ENCODE measurements around the gene MIDN. TPM values are rescaled to one million over a fixed set of nuclear protein-coding genes. Genes with fewer than 3 reads are reported as not detected.
A peak's percentile ranks its signal among the peaks of the same experiment; 100 is the strongest.

The MIDN gene
- total and polyA plus RNA-seq, 4 donors, result 39.7 to 185 (median 58.7) TPM

DNA sequence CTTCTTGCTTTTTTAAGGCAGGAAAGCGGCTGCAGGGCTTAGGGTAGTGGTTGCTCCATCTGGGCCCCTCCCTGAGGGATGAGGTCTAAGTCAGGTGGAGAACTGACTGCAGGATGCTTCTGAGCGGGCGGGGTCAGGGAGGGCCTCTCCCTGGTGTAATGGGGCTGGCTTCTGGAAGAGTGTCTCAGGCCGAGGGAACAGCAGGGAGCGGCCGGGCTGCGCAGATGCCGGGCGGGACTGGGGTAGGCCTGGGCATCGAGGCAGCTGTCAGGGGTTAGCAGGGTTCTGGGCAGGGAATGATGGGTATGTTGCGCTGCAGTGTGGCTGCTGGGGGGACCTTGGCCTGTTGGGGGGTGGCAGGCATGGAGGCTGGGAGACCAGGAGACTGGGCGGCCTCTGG lies 29.7 kb downstream of the MIDN start:
- H3K9ac ChIP-seq (ENCODE audit: insufficient read depth in 1 of 2, low read length in 2 of 2), result no peak overlapping the region
- ATAC-seq (ENCODE audit: insufficient read depth, low FRiP score) (no peak), DNase-seq (no peak)
- peaks cover 7 to 31% (median 16%) of the 10 kb centered on the region in 4 donors for H3K36me3 ChIP-seq (ENCODE audit: control insufficient read depth in 4 of 4, insufficient read depth in 4 of 4, low read length in 4 of 4)
- no peak overlapping the region for H3K27ac ChIP-seq (ENCODE audit: low read depth in 1 of 2, low read length in 1 of 2)
- H3K9me3 ChIP-seq (ENCODE audit: control insufficient read depth in 4 of 4, insufficient read depth in 3 of 4, low read length in 3 of 4), result no peaks in the 10 kb centered on the region
- no peak overlapping the region for H3K4me3 ChIP-seq
- WGBS, 2 donors, result 92 to 95% methylated on average over 12 of the region's 12 CpGs
- peaks cover 0 to 24% (median 12%) of the 10 kb centered on the region in 5 donors for H3K4me1 ChIP-seq (ENCODE audit: control insufficient read depth in 5 of 5, insufficient read depth in 5 of 5, low read length in 5 of 5)
- no peaks in the 10 kb centered on the region for H3K27me3 ChIP-seq (ENCODE audit: control insufficient read depth in 3 of 3, insufficient read depth in 3 of 3, low read length in 2 of 3)
- TF ChIP-seq, protein P1, sequence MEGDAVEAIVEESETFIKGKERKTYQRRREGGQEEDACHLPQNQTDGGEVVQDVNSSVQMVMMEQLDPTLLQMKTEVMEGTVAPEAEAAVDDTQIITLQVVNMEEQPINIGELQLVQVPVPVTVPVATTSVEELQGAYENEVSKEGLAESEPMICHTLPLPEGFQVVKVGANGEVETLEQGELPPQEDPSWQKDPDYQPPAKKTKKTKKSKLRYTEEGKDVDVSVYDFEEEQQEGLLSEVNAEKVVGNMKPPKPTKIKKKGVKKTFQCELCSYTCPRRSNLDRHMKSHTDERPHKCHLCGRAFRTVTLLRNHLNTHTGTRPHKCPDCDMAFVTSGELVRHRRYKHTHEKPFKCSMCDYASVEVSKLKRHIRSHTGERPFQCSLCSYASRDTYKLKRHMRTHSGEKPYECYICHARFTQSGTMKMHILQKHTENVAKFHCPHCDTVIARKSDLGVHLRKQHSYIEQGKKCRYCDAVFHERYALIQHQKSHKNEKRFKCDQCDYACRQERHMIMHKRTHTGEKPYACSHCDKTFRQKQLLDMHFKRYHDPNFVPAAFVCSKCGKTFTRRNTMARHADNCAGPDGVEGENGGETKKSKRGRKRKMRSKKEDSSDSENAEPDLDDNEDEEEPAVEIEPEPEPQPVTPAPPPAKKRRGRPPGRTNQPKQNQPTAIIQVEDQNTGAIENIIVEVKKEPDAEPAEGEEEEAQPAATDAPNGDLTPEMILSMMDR (IDR thresholded peaks at IDR 0.05; ENCODE audit: control extremely low read depth, extremely low read depth), result no peak

DNA sequence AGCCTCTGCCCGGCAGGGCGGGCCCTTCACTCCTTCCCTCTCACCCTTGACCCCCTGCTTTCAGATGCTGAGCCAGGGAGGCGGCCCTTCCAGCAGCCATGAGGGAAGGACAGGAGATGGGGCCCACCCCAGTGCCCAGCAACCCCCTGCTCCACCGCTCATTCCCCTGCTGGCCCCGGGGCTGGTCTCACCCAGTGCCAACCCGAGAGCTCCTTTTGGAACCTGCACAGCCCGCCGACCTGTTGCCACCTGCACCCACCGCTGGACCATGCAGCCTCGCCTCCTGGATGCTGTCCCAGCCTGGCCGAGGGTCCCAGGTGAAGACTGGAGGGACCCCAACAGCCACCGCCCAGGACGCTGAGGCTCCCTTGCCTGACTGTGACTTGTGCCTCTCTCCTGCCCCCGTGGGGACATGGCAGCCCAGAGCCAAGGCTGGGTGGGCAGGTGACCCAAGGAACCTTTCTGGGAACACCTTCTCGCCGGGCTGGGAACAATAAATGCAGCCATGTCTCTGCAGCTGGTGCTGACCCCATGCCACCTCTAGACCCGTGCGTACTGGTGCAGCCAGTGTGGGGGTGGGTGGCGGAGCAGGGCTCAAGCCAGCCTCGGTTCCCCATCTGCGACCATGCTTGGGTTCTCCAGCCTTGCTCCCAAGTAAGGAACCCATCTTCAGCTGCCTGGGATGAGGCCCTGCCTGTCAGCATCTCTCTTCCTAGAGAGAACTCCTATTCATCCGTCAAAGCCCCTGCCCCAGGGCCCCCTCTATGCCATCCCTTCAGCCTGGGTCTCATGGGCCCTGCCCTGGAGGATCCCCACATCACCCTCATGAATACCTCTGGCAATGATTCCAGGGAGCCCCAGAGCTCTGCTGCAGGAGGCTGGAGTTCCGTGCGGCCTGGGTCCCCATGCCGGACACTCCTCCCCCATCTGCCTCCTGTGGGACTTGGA lies 30.6 kb downstream of the MIDN start:
- TF ChIP-seq, protein P1 (IDR thresholded peaks at IDR 0.05; ENCODE audit: control extremely low read depth, extremely low read depth), result no peak
- Histone ChIP-seq H3K9ac (ENCODE audit: insufficient read depth in 1 of 2, low read length in 2 of 2) (no peak overlapping the region), H3K4me3 (no peak overlapping the region), H3K36me3 (ENCODE audit: control insufficient read depth in 4 of 4, insufficient read depth in 4 of 4, low read length in 4 of 4) (peaks cover 2 to 22% (median 8%) of the 10 kb centered on the region in 4 donors), H3K9me3 (ENCODE audit: control insufficient read depth in 4 of 4, insufficient read depth in 3 of 4, low read length in 3 of 4) (no peaks in the 10 kb centered on the region), H3K4me1 (ENCODE audit: control insufficient read depth in 5 of 5, insufficient read depth in 5 of 5, low read length in 5 of 5) (peaks cover 0 to 24% (median 10%) of the 10 kb centered on the region in 5 donors), H3K27ac (ENCODE audit: low read depth in 1 of 2, low read length in 1 of 2) (no peak overlapping the region), H3K27me3 (ENCODE audit: control insufficient read depth in 3 of 3, insufficient read depth in 3 of 3, low read length in 2 of 3) (no peaks in the 10 kb centered on the region)
- DNase-seq (no peak), ATAC-seq (ENCODE audit: insufficient read depth, low FRiP score) (no peak)
- 90 to 95% methylated on average over 25 of the region's 25 CpGs for WGBS, 2 donors

DNA sequence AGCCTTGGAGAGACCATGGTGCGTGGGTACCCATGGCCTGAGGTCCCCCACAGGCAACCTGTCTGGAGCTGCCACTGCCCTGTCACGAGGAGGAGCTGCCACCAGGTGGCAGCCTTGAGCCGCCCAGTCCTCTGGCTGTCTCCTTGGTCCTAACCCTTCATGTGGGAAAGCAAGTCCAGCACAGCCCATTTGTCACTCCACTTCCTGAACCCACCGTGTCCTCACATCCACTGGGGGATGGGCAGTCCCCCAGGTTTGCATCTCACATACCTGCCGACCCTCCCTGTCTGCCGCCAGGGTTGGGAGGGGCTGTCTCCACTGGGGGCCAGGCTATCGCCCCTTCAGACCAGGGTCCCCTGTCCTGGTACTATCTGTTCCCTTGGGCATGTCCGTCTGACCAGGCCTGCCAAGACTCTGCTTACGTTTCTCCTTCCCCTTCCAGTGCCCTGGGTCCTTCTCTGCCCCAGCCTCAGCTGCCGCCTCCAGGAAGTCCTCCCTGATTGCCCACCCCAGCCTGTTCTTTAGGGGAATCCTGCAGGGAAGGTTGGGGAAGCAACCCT lies 31.5 kb downstream of the MIDN start:
- ATAC-seq (ENCODE audit: insufficient read depth, low FRiP score), result no peak
- peak; percentile 86 to 90 (median 90) for DNase-seq
- Histone ChIP-seq H3K9ac (ENCODE audit: insufficient read depth in 1 of 2, low read length in 2 of 2) (no peak overlapping the region), H3K27me3 (ENCODE audit: control insufficient read depth in 3 of 3, insufficient read depth in 3 of 3, low read length in 2 of 3) (peaks cover 0 to 6% (median 4%) of the 10 kb centered on the region in 3 donors), H3K4me1 (ENCODE audit: control insufficient read depth in 5 of 5, insufficient read depth in 5 of 5, low read length in 5 of 5) (peaks cover 0 to 15% (median 4%) of the 10 kb centered on the region in 5 donors), H3K9me3 (ENCODE audit: control insufficient read depth in 4 of 4, insufficient read depth in 3 of 4, low read length in 3 of 4) (no peaks in the 10 kb centered on the region), H3K4me3 (no peak overlapping the region), H3K36me3 (ENCODE audit: control insufficient read depth in 4 of 4, insufficient read depth in 4 of 4, low read length in 4 of 4) (peaks cover 0 to 13% (median 4%) of the 10 kb centered on the region in 4 donors), H3K27ac (ENCODE audit: low read depth in 1 of 2, low read length in 1 of 2) (no peak overlapping the region)
- 35 to 38% methylated on average over 10 of the region's 10 CpGs for WGBS, 2 donors
- TF ChIP-seq, protein P1 (IDR thresholded peaks at IDR 0.05; ENCODE audit: control extremely low read depth, extremely low read depth), result peak; percentile 84
